CD4-positive, alpha-beta T cell treated with Interleukin-4 for 4 hours (primary cell): ENCODE measurements around the gene CAPN5.
"Not testable (repeated sequence)": the region's sequence is repeated elsewhere in the genome, so short reads cannot be mapped to it uniquely, and the experiment has no call there.

Source experiments
- DNase-seq: peaks from one replicate; pipeline ENCODE4 v3.0.0-alpha.2; 2020

Gene CAPN5

DNA sequence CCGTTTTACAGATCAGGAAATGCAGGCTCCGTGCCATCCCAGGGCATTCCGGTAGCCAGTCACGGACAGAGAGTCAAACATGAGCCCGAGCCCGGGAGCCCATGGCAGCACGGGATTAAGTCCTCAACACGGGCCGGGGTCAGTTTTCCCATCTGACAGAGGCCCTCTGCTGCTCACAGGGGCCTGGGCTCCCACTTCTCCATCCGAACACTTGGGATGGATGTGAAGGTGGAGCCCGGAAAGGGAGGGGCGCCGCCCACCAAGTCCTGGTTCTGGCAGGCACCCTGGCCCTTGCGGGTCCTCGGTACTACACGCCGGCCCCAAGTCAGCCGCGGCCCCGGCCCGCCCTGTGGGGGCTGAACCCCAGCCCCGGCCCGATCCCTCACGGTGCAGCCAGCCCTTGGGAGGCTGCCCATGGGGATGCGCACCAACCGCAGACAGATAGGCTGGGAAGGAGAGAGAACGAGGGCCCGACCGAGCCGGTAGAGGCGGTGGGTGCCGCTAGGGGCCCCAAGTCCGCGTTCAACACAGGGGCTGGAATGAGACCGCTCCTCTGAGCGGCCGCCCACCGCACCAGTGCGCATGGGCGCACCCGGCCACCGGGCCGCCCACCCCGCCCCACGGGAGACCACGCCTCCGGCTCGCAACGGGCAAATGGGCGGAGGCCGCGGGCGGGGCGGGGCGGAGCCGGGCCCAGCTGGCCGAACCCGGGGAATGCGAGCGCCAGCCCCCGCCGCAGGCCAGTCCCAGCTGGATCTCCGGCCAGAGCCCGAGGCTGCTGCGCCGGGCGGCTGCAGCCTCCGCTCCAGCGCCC is at the start of gene CAPN5:
Gene CAPN5, plus strand, starts transcription at position 743 of the 814 bp plus-strand sequence. CDS start 17,916 bp downstream, outside the sequence.
- DNase-seq = peak; percentile 79

DNA sequence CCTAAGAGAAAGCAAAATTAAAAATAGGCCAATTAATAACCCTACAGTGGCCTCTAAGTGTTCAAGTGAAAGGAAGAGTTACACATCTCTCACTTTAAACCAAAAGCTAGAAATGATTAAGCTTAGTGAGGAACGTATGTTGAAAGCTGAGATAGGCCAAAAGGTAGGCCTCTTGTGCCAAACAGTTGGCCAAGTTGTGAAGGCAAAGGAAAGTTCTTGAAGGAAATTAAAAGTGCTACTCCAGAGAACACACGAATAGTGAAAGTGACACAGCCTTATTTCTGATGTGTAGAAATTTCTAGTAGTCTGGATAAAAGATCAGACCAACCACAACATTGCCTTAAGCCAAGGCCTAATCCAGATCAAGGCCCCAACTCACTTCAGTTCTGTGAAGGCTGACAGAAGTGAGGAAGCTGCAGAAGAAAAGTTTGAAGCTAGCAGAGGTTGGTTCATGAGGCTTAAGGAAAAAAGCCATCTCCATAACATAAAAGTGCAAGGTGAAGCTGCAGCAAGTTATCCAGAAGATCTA is 48.3 kb upstream of the CAPN5 start:
- not testable (repeated sequence) for DNase-seq

DNA sequence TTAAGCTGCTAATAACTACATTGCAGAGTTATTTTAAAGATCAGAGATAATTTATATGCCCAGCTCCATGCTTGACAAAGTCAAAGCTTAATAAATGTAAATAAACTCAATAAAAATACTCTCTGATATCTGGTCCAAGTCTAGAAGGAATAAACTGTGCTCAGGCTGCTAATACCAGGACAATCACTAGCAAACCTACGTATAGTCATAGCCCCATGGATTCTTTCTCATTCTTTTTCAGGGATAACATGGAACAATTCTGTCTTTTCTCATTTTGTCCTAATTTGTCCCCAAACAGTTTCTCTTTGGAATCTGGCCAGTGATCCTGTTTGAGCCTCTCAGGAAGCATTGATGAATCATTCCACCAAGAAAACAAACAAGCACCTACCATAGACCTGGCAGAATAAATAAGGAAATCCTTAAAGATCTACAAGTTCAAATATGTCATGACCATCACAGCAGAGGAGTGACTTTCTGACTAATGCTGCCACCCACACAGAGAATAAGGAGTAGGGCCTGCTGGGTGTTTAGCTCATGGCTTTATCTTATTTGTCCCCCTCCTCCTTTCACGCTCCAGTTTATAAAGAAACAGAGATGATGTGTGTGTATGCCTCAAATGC is 46.7 kb upstream of the CAPN5 start:
- DNase-seq = no peak

DNA sequence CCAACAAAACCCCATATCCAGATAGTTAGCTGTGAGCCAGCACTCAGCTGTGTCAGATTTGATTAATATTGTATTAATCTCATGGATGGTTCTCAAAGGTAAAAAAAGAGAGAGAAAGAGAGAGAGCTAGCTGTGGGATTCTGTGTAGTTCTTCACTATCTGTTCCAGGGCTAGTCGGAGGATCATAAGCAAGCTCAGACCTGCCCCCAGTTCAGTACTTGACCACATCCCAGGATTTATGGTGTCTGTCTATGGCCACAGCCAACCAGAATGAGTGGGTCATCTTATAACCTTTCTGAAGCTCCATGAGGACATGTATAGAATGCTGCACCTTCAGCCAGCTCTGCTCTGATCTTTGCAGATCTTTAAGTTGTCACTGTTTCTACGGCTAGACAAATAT is 46.0 kb upstream of the CAPN5 start:
- DNase-seq = no peak

DNA sequence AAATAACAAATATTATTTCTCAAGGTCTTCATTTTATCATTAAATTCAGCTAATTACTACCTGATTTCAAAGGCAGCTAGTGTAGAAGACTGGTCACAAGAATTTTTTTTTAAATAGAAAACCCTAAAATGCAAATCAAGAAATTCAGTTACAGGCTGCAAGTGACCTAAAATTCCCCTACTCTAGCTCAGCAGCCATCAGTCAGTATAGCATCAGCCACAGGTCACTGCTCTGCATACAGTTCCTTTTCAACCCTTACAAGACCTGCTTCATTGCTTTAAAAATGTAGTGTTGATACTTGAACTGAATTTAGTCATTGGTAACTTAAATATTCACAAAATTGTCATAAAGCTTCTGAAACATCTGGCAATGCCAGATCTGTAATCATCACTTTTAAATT is 42.0 kb upstream of the CAPN5 start:
- DNase-seq = no peak

DNA sequence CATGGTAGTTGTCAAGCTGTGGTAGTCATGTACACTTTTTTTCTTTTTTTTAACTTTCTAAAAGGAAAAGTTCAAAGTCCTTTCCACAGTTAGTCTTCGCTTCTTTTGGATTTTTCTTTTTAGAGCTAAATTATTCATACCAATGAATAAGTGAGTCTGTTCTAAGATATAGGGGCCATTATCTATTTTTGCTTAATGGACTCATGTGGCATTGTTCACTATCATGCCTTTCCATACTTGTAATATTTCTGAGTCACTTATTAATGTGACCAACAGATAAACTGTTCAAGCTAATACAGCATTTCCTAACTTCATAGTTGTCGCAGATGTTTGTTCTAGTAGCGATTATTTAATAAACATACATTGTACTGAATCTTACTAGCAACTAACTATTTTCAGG is 40.5 kb upstream of the CAPN5 start:
- no peak for DNase-seq

DNA sequence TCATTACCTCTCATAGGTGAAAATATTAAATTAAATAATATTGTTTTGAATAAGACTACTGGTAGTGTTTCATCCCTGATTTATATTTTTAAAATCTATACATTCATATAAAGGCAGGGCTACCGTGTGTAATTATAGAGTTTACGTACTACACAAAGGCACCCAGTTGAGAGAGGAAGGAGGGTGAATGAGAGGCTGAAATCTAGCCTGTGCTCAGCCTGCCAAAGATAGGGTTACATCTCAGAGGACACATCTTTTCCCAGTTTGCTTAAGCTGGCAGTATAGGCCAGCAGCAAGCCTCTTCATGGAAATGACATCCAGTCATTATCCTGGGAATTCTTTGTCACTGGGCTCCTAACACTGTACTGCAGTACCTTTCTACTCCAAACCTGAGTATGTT is 40.0 kb upstream of the CAPN5 start:
- no peak for DNase-seq

DNA sequence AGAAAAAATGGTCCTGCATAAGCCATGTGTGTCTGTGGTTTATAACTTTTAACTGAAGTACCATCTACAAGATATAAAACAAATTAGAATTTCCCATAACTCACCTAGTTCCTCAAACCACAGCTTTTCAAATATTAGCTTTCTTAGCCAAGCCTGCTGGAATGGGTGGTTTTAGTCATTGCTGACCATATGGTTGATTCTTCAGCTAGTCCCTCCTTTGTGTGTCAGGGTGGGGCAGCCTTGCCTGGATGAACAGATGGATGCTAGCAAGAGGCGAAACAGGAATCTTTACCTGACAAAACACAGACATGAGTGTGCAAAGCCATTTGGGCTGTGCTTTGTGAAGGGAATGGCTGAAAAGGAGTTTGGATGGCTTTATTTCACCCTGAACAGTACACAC is 39.5 kb upstream of the CAPN5 start:
- DNase-seq = no peak

DNA sequence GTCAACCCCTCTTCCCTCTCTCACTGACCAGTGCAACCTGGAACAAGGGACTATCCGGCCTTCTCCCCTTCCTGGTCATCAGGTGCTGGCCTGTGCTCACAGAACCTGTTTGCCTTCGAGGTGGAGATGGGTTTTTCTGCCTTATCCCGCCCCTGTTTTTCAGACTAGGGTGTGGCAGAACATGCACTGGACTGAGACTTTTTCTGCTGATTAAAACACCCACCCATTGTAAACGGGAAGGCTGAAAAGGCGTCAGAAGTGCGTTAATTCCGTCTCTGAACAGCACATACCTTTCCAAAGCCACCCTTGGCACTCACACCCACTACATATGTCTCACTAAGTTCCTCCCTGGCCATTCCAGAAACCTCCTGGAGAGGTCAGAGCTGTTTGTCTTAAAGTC is 36.9 kb upstream of the CAPN5 start:
- DNase-seq = no peak

DNA sequence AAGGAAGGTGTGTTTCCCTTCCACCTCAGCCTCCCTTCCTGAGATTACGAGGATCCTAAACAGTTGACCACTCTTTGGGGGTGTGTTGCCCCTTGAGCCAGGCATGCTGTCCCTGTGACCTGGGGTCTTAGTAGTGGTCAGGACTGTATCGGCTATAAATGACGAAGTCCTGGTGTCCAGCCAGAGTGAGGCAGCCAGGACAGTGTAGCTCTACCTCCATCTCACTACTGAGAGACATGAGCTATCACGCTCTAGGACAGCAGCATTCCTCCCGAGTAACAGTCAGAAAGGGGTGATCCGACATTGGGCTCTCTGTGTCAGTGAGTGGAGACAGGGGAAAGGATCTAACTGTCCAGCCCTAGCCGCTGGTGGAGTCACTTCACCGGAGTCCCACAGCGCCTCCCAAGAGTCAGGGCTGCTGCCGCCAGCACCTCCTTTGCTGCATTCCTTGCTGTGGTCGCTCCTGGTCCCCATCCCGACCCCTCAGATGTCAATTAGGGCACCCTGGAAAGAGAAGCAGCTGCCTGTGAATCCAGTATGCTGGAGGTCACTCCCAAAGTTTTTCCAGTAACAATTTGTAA is 35.8 kb upstream of the CAPN5 start:
- no peak for DNase-seq

DNA sequence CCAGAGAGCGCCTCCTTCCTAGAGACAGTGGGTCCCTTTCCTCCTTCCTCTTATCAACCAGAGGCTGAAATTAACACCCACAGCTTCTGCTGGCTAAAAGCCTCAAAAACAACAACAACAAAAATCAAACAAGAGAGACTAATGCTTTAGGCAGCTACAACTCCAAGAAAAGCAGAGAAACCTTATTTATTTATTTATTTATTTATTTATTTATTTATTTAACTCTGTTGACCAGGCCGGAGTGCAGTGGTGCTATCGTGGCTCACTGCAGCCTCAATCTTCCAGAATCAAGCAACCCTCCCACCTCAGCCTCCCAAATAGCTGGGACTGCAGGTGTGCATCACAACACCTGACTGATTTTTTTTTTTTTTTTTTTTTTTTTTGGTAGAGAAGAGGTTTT is 35.2 kb upstream of the CAPN5 start:
- DNase-seq = no peak

DNA sequence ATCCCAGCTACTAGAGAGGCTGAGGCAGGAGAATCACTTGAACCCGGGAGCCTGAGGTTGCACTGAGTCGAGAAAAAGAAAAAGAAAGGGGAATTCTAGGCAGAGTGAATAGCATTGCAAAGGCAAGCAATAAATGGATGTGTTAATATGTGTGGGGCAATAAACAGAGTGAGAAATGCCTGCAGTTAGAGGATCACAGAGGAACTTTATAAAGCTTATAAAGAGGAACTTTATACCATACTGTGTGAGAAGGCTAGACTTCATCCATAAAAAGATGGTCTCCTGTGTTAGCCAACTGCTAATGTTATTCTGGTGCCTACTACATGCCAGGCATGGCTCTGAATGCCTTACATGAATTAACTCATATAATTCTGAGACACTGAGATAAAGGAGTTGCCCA is 31.7 kb upstream of the CAPN5 start:
- no peak for DNase-seq

DNA sequence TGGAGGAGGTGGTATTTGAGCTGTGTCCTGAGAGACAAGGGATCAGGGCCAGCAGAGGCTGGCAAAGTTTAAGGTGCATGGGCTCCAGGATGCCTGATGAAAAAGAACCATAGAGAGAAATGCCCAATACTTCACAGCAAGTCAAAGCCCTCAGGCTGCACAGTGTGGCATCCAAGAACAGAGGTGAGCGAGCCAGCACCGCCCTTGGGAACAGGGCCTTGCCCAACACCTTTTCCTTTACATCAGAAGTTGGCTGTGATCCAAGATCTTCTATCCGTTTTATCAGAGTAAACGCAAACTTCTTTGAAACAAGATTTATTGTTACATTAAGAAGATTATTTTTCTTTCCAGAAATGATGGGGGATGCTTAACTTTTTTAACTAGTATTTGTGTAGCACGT is 31.2 kb upstream of the CAPN5 start:
- no peak for DNase-seq

DNA sequence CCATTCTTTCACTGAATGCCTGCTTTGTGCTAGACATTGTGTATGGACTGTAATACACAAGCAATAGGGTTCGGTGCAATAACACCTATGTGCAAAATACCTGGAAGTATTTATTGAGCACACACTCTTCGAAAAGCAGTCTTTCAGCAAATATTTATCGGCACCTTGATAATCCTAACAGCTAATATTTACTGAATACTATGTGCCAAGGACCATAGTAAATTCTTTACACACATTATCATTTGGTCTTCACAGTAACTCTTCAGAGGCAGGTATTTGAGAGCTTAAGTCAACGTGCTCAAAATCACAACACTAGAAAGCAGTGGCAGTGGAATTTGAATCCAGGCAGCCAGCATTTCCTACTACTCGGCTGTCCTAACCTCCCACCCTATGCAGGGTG is 30.4 kb upstream of the CAPN5 start:
- DNase-seq = no peak

DNA sequence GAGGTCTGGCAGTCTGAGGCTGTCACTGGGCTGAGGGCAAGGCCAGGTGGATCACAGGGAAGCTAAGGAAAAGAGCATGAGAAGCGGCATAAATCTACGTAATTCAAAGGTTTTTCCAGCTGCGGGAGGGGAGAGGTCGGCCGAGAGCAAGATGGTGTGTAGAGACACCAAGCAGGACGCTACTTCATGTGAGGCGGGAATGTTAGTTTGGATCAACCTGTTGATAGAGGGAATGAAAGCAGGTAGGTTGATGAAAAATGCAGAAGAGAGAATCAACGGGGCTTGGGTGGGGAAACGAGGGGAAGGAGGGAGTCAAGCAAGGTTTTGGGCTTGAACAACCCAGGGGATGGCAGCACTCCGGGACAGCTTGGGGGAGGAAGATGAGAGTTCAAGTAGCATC is 29.7 kb upstream of the CAPN5 start:
- no peak for DNase-seq

DNA sequence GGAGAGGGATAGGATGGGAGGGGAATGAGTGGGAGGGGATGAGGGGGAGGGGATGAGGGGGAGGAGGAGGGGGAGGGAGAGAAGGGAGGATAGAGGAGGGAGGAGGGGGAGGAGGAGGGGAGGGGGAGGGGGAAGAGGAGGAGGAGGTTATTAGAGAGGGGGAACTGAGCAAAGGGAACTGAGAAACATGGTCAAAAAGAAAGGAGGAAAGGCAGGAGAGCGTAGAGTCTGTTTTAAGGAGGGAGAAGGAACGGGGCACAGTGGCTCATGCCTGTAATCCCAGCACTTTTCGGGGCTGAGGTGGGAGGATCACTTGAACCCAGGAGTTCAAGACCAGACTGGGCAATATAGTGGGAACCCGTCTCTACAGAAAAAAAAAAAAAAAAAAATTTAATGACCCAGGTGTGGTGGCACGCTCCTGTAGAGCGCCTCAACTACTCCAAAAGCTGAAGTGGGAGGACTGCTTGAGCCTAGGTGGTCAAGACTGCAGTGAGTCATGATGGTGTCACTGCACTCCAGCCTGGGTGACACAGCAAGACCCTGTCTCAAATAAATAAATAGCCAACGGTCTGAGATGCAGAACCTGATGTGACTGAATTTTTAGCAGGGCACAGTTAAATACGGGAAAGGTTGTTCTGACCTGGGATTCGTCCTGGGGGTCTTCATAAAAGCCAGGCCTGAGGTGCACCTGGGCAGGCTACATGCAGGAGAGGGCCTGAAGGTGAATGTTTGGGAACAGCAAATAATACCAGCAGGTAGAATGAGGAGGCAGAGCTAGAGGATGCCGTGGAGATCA is 28.5 kb upstream of the CAPN5 start:
- DNase-seq = no peak

DNA sequence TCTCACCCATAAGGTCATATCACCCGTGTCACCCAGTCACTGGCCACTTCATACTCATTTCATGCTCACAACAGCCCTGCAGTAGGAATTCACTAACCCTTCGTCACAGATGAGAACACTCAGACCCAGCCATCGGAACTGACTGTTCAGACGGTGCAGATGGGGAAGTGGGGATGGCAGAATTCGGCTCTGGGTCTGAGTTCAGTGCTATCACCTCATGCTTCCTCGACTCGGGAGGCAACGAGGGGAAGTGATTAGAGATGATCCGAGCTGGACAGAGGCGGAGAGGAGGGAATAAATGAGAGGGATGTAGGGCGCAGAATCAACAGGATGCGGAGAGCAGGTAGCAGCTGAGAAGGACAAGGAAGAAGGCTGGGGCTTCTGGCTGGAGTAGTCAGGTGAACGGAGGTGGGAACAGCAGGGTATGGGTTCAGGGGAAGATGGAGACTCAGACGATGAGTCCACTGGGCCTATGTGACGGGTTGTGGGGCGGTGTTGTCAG is 27.9 kb upstream of the CAPN5 start:
- DNase-seq = no peak

DNA sequence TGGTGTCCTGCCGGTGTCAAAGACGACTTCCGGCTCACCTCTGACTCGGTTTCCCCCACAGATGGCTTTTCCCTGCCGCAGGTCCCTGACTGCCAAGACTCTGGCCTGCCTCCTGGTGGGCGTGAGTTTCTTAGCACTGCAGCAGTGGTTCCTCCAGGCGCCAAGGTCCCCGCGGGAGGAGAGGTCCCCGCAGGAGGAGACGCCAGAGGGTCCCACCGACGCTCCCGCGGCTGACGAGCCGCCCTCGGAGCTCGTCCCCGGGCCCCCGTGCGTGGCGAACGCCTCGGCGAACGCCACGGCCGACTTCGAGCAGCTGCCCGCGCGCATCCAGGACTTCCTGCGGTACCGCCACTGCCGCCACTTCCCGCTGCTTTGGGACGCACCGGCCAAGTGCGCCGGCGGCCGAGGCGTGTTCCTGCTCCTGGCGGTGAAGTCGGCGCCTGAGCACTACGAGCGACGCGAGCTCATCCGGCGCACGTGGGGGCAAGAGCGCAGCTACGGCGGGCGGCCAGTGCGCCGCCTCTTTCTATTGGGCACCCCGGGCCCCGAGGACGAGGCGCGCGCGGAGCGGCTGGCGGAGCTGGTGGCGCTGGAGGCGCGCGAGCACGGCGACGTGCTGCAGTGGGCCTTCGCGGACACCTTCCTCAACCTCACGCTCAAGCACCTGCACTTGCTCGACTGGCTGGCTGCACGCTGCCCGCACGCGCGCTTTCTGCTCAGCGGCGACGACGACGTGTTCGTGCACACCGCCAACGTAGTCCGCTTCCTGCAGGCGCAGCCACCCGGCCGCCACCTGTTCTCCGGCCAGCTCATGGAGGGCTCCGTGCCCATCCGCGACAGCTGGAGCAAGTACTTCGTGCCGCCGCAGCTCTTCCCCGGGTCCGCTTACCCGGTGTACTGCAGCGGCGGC is 27.0 kb upstream of the CAPN5 start:
- no peak for DNase-seq

DNA sequence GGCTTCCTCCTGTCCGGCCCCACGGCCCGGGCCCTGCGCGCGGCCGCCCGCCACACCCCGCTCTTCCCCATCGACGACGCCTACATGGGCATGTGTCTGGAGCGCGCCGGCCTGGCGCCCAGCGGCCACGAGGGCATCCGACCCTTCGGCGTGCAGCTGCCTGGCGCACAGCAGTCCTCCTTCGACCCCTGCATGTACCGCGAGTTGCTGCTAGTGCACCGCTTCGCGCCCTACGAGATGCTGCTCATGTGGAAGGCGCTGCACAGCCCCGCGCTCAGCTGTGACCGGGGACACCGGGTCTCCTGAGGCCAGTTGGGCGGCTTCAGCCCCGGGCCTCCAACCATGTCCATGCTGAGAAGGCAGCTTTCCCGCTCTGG is 26.4 kb upstream of the CAPN5 start:
- no peak for DNase-seq

DNA sequence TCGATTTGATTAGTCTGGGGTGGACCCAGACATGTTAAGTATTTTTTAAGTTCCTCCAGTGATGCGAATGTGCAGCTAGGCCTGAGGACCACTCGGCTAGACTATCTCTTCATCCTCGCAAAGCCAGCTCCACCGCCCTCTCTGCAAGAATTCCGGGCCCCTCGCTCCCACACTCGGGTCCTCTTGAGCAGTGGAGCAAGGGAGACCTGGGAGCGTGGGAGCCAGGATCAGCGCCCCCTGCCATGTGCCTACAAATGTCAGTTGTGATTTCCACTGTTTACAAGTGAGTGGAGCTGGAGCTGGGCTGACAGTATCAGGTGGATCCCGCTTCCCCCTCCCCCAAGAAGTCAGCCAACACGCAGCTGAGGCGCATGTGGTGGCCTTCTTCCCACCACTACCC is 25.9 kb upstream of the CAPN5 start:
- DNase-seq = no peak

DNA sequence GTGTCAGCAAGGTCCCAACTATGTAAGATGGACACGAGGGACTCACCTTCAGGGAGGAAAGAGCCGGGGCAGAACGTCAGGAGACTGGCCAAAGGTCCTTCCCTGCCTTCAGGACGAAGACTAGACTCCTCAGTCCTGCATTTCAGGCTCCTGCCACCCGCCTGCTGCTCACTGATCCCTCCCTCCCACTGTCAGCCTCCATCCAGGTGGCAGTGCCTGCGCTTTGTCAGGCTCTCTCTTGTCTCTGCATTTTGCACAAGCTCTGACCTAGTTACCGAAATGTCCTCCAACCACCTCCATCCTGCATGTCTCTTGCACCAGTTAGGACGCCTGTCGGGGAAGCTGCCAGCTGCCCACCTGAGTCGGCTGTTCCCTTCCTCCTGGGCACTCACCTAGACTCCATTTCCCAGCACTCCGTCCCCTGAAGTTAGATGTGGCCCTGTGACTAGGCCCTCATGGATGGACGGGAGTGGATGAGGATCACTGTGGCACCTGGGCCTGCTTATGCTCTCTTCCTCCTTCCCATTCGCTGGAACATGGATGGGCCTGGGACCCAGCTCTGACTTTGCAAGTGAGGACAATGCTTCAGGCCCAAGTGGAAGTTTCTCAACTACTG is 24.6 kb upstream of the CAPN5 start:
- DNase-seq = no peak

DNA sequence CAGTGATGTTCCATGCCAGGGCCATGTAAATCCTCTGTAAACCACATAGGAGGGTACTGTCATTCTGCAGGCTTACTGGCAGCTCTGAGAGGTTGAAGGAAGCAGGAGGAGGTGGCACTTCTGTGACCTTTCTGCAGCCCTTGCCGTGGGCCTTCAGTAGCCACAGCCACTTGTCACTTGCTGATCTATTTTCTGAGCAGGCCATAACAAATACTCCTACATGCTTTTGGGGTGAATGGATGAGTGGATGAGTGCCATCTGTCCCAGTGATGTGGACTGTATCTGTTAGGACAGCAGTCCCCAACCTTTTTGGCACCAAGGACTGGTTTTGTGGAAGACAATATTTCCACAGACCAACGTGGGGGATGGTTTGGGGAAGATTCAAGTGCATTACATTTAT is 22.4 kb upstream of the CAPN5 start:
- no peak for DNase-seq
